ENCODE data around the gene RUNX2. TPM values are rescaled to one million over a fixed set of nuclear protein-coding genes. Genes with fewer than 3 reads are reported as not detected.

The RUNX2 gene
- total RNA-seq, 1 experiment from 2014 or later, result 7.0 TPM

DNA sequence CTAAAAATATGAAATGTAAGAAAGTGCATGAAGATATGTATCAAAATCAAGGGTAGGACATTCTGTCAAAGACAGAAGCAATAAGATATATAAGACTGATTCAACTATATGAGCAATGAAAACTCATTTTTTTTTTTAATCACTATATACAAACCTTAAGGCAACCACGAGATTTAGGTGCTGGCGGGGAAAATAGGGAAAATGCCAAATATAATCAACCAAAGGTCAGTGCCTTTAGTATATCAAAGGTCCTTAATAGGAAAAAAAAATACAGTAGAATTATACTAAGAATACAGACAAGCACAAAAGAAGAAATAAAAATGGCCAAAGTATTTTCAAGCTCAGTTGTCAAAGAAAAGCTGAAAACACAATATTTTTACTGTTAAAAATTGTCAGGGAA is 25.5 kb downstream of the RUNX2 start:
- no peak for DNase-seq (ENCODE audit: low read depth, low spot score)
- no TSS peak for BruUV-seq (replicated peaks)
- no peak overlapping the region for H3K27ac ChIP-seq (ENCODE audit: low read length)
- no peaks in the 10 kb centered on the region for H3K4me1 ChIP-seq (ENCODE audit: control insufficient read depth, insufficient read depth, low read length)
- no peak for ATAC-seq
- H3K9me3 ChIP-seq (ENCODE audit: control insufficient read depth, insufficient read depth, low read depth, low read length), result no peaks in the 10 kb centered on the region
- in situ Hi-C loops (cut with HindIII; ENCODE audit: low pct_unique_long_range_greater_than_20kb, low sequenced_read_pairs) (no loop called here), intact Hi-C loops (cut with micrococcal nuclease; ENCODE audit: unreplicated experiment) (no loop called here)
- POLR2A ChIA-PET, result no interaction called here
- TF ChIP-seq POLR2AphosphoS5 (IDR thresholded peaks at IDR 0.05; ENCODE audit: low read depth, low read length) (no peak), SIN3A (IDR thresholded peaks at IDR 0.05; ENCODE audit: borderline replicate concordance, insufficient read depth, low read depth, low read length) (no peak), TCF7L2 (IDR thresholded peaks at IDR 0.05; ENCODE audit: low read depth, low read length) (no peak)
- TF ChIP-seq, protein P1, sequence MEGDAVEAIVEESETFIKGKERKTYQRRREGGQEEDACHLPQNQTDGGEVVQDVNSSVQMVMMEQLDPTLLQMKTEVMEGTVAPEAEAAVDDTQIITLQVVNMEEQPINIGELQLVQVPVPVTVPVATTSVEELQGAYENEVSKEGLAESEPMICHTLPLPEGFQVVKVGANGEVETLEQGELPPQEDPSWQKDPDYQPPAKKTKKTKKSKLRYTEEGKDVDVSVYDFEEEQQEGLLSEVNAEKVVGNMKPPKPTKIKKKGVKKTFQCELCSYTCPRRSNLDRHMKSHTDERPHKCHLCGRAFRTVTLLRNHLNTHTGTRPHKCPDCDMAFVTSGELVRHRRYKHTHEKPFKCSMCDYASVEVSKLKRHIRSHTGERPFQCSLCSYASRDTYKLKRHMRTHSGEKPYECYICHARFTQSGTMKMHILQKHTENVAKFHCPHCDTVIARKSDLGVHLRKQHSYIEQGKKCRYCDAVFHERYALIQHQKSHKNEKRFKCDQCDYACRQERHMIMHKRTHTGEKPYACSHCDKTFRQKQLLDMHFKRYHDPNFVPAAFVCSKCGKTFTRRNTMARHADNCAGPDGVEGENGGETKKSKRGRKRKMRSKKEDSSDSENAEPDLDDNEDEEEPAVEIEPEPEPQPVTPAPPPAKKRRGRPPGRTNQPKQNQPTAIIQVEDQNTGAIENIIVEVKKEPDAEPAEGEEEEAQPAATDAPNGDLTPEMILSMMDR (IDR thresholded peaks at IDR 0.05), result no peak
- TF ChIP-seq, protein P2, sequence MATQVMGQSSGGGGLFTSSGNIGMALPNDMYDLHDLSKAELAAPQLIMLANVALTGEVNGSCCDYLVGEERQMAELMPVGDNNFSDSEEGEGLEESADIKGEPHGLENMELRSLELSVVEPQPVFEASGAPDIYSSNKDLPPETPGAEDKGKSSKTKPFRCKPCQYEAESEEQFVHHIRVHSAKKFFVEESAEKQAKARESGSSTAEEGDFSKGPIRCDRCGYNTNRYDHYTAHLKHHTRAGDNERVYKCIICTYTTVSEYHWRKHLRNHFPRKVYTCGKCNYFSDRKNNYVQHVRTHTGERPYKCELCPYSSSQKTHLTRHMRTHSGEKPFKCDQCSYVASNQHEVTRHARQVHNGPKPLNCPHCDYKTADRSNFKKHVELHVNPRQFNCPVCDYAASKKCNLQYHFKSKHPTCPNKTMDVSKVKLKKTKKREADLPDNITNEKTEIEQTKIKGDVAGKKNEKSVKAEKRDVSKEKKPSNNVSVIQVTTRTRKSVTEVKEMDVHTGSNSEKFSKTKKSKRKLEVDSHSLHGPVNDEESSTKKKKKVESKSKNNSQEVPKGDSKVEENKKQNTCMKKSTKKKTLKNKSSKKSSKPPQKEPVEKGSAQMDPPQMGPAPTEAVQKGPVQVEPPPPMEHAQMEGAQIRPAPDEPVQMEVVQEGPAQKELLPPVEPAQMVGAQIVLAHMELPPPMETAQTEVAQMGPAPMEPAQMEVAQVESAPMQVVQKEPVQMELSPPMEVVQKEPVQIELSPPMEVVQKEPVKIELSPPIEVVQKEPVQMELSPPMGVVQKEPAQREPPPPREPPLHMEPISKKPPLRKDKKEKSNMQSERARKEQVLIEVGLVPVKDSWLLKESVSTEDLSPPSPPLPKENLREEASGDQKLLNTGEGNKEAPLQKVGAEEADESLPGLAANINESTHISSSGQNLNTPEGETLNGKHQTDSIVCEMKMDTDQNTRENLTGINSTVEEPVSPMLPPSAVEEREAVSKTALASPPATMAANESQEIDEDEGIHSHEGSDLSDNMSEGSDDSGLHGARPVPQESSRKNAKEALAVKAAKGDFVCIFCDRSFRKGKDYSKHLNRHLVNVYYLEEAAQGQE (IDR thresholded peaks at IDR 0.05; ENCODE audit: insufficient read depth in 1 of 2, low read depth in 2 of 2, low read length in 1 of 2), result no peak
- CTCF ChIA-PET, result no interaction called here
- no peak overlapping the region for H3K4me3 ChIP-seq (ENCODE audit: low read depth in 2 of 2, low read length in 2 of 2)
- no peaks in the 10 kb centered on the region for H3K27me3 ChIP-seq (ENCODE audit: control insufficient read depth, insufficient read depth, low read length)
- no peaks in the 10 kb centered on the region for H3K36me3 ChIP-seq (ENCODE audit: control insufficient read depth, insufficient read depth, low read length)

DNA sequence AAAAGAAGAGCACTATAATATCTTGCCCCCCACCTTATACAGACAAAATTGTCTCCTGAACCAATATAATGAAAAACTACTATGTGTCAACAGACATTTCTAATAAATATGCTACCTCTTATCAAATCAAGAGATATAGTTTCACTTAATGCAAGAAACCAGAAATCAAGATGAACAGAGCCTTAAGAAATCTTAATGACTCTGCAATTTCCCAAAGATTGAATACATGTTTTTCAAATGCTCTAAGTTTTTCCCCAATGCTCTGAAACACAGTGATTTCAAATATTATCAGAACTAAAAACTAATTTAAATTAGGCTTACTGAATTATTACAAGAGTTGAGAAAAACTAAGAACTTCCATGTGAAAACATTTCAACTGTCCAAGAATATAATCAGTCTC is 36.3 kb downstream of the RUNX2 start:
- intact Hi-C loops (cut with micrococcal nuclease; ENCODE audit: unreplicated experiment), result no loop called here
- ChIA-PET CTCF (no interaction called here), POLR2A (interaction anchor here (1.4 kb wide), 1 partner anchor 13 kb away, joined by 3 read pairs; the partner anchor contains the start of gene SUPT3H)
- DNase-seq (ENCODE audit: low read depth, low spot score), result no peak
- Histone ChIP-seq H3K4me1 (ENCODE audit: control insufficient read depth, insufficient read depth, low read length) (no peaks in the 10 kb centered on the region), H3K9me3 (ENCODE audit: control insufficient read depth, insufficient read depth, low read depth, low read length) (no peaks in the 10 kb centered on the region), H3K27ac (ENCODE audit: low read length) (no peak overlapping the region), H3K36me3 (ENCODE audit: control insufficient read depth, insufficient read depth, low read length) (no peaks in the 10 kb centered on the region), H3K4me3 (ENCODE audit: low read depth in 2 of 2, low read length in 2 of 2) (no peak overlapping the region), H3K27me3 (ENCODE audit: control insufficient read depth, insufficient read depth, low read length) (no peaks in the 10 kb centered on the region)
- in situ Hi-C loops (cut with HindIII; ENCODE audit: low pct_unique_long_range_greater_than_20kb, low sequenced_read_pairs), result no loop called here
- BruUV-seq (replicated peaks), result no TSS peak
- ATAC-seq, result no peak
- no peak for TF ChIP-seq SIN3A (IDR thresholded peaks at IDR 0.05; ENCODE audit: borderline replicate concordance, insufficient read depth, low read depth, low read length)
- TF ChIP-seq, protein P1 (IDR thresholded peaks at IDR 0.05), result no peak
